Naive thymus-derived CD8-positive, alpha-beta T cell (primary cell): ENCODE measurements around the gene SLC49A3. TPM values are rescaled to one million over a fixed set of nuclear protein-coding genes. Genes with fewer than 3 reads are reported as not detected.
"Not testable (repeated sequence)": the region's sequence is repeated elsewhere in the genome, so short reads cannot be mapped to it uniquely, and the experiment has no call there.

ENCODE experiments used
- ATAC-seq, 2 donors: fragments of 150-1000 bp; cut with Tn5 transposase in 1 of 2; sonication (Bioruptor Pico), chemical (Tn5 transposase) in 1 of 2; 1 replicate in 1 of 2; 2 replicates in 1 of 2; pipeline ENCODE4 v1.10.0; 2021; ENCODE audit warnings: mild to moderate bottlenecking in 2 of 2, moderate library complexity in 2 of 2
- POLR2A ChIA-PET: fragments of 350-600 bp; sonication (Branson Sonifier 250); formaldehyde crosslinking; loops from one replicate; lab custom pipeline; 2021; ENCODE audit warnings: antibody characterized with exemption; lab: Charles Lee
- DNase-seq, 10 donors: peaks; one replicate each; pipeline versions ENCODE4 v3.0.0 to v3.0.0-alpha.2; 2020 to 2022
- H3K27ac Mint-ChIP-seq, 10 donors: one replicate each; pipeline ENCODE4 v1.8.0; 2020 to 2022; ENCODE audit warnings: mild to moderate bottlenecking in 10 of 10, mixed read lengths in 10 of 10, moderate library complexity in 4 of 10, inconsistent platforms in 1 of 10
- H3K27me3 Mint-ChIP-seq, 5 donors: one replicate each; pipeline ENCODE4 v1.8.0; 2021 to 2022; ENCODE audit warnings: mixed read lengths in 5 of 5
- H3K36me3 Mint-ChIP-seq, 3 donors: one replicate each; pipeline ENCODE4 v1.8.0; 2020 to 2022; ENCODE audit warnings: mixed read lengths in 3 of 3, mild to moderate bottlenecking in 2 of 3, inconsistent platforms in 1 of 3
- H3K4me1 Mint-ChIP-seq, 4 donors: one replicate each; pipeline ENCODE4 v1.8.0; 2021 to 2022; ENCODE audit warnings: mixed read lengths in 4 of 4
- H3K4me3 Mint-ChIP-seq, 10 donors: one replicate each; pipeline ENCODE4 v1.8.0; 2020 to 2022; ENCODE audit warnings: mild to moderate bottlenecking in 10 of 10, mixed read lengths in 10 of 10, moderate library complexity in 6 of 10, inconsistent platforms in 1 of 10
- H3K9me3 Mint-ChIP-seq, 9 donors: one replicate each; pipeline ENCODE4 v1.8.0; 2020 to 2022; ENCODE audit warnings: mixed read lengths in 9 of 9, mild to moderate bottlenecking in 3 of 9, inconsistent platforms in 1 of 9, moderate library complexity in 1 of 9
- polyA plus RNA-seq, 3 donors: library from polyadenylated mRNA; unstranded; fragments of 300-500 nt; fragmentation: Illumina TruSeq; gene quantifications; one replicate each; pipeline ENCODE4 v1.2.3, GENCODE V29; 2021
- total RNA-seq, 8 experiments: library from RNA in 2 of 8; stranded (reverse) in 2 of 8; gene quantifications; one replicate each; pipeline ENCODE4 v1.2.3 and lab custom pipeline; 2021 to 2026

SLC49A3 gene
- total and polyA plus RNA-seq, 5 experiments from 2014 or later: 0.30 to 3.7 (median 1.2) TPM; not detected in 1

DNA sequence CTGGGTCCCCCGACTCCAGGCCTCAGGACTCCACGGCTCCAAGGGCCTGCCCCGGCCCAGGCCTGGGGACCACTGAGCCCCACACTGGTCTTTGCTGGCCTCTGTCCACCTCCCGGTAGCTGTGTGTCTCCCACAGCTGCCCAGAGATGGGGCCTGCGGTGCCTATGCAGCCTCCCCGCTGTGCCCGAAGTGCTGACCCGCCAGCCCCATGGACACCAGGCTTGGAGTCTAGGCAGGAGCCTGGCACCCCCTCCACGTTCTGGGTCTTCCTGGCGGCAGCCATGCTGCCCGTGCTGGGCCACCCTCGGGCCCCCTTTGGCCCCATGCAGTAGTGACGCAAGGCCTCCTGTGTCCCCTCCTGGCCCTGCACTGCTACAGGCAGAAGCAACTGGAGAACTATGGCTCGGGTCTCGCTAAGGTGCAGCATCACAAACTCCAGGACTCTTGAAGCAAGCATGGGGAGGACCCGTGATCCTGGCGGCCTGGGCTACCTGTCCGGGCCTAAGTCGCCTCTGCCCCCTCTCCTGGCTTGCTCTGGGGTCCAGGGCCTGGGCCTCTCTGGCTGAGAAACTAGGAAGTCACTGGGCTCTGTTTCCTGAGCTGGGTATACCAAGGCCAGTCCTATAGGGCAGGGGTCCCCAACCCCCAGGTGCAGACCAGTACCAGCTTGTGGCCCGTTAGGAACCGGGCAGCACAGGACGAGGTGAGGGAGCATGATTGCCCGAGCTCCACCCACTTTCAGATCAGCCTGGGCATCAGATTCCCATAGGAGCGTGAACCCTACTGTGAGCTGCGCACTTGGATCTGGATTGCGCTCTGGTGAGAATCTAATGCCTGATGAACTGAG lies 13.7 kb downstream of the SLC49A3 start:
- ATAC-seq (no peak), DNase-seq (no peak)
- Mint-ChIP-seq H3K36me3 (peaks cover 0 to 29% (median 3%) of the 10 kb centered on the region in 3 donors), H3K4me3 (peak overlapping the region; percentile 63 to 92 (median 88)), H3K9me3 (no peaks in the 10 kb centered on the region), H3K27me3 (no peaks in the 10 kb centered on the region), H3K27ac (peak overlapping the region; percentile 25 to 94 (median 84)), H3K4me1 (peaks cover 4 to 28% (median 16%) of the 10 kb centered on the region in 4 donors)
- POLR2A ChIA-PET: interaction anchor here (0.8 to 3.2 kb wide), 4 partner anchors 11 to 335 kb away, joined by 3 to 58 read pairs (median 5); no protein-coding TSS in a partner anchor

DNA sequence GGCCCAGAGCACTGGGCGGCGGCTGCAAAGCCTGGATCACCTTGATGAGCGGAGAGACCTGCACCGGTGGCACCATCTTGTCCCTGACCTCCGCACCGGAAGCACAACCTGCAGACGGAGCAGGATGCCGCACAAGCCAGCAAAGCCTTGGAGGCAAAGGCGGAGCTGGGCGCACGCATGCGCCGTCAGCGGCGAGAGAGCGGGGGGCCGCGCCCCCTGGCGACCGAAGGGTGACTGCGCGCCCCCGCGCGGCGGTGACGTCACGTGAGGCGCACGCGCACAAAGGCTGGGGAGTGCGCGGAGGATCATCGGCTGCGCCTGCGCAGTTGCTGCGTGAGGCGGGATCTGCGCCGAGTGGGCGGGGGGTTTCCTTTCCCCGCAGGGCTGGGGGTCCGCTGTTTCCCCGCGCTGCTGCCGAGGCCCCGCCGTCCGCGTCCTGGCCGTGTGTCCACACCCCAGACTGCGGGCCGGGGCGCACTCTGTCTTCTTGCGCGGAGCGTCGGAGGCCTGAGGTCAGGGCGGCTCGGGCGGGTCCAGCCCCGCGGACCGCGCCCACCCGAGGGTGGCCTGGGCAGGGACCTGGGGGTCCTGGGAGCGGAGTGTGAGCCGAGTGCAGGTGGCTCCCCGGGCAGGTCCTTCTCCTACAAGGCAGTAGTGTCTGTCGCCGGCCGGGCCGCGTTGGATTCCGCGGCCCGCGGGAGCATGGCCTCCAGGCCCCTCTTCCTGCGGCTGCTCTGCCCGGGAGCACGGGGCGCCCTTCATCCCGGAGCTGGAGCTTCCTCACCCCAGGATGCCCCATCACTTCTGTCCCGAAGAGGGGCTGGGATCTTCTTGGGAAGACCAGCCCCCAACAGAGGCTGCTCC lies 14.5 kb downstream of the SLC49A3 start, which contains the start of the genes ATP5ME and MYL5:
ATP5ME (minus strand) TSS at position 105 of the 864 bp plus-strand sequence; CDS start at position 76, 29 bp downstream.
MYL5 (plus strand) TSS at position 371 of the 864 bp plus-strand sequence. CDS start 3,485 bp downstream, outside the sequence.
- H3K4me3 Mint-ChIP-seq: peak within 1 kb of the TSS; percentile 81 to 92 (median 89)
- peak within 1 kb of the TSS; percentile 82 to 94 (median 88) for H3K27ac Mint-ChIP-seq
- ATAC-seq (peak; percentile 93 to 95), DNase-seq (peak; percentile 96 to 99 (median 98))
- no peaks in the 10 kb centered on the region for H3K27me3 Mint-ChIP-seq
- no peaks in the 10 kb centered on the region for H3K9me3 Mint-ChIP-seq
- peaks cover 0 to 29% (median 3%) of the 10 kb centered on the region in 3 donors for H3K36me3 Mint-ChIP-seq
- POLR2A ChIA-PET: interaction anchor here (0.6 to 3.2 kb wide), 12 partner anchors 8 to 623 kb away, joined by 3 to 58 read pairs (median 3); partner anchors contain the start of gene TMEM271
- H3K4me1 Mint-ChIP-seq: peaks cover 4 to 25% (median 15%) of the 10 kb centered on the region in 4 donors

DNA sequence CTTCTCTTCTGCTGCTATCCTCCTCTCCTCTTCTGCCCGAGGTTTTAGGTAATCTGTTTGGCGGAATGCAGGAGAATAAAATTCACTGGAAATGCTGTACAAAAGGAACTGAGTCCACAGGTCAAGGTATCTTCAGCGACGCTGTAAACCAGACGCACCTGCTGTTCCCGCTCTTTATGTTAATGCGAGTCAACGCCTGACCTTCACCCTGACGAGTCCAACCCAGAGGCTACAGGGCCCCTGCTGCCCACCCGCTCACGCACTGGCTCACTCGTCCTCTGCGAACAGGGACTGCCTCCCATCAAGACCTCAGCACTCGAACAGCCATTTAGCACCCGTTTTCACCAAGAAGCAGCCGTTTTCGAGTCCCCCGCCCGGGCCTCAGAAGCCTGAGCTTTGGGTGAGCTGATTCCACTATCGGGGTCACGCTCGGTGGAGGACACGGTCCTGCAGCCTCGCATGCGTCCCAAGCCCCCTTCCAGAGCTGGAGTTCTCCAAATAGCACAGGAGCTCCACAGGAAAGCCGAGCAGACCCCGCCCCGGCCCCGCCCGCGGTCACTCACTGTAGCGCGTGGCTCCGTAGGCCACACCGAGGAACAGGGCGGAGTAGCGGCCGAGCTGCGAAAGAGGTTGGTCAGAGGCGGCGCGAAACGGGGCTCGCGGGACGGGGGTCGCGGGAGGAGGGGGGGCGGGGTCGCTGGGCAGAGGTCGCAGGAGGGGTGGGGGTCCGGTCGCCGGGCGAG lies 15.4 kb downstream of the SLC49A3 start:
- POLR2A ChIA-PET: interaction anchor here (0.6 to 3.2 kb wide), 10 partner anchors 9 to 622 kb away, joined by 3 to 58 read pairs (median 3); partner anchors contain the start of gene TMEM271
- H3K27me3 Mint-ChIP-seq: no peaks in the 10 kb centered on the region
- H3K9me3 Mint-ChIP-seq: no peaks in the 10 kb centered on the region
- peak overlapping the region; percentile 66 to 90 (median 80) for H3K4me3 Mint-ChIP-seq
- H3K36me3 Mint-ChIP-seq: peaks cover 0 to 29% (median 3%) of the 10 kb centered on the region in 3 donors
- ATAC-seq (no peak), DNase-seq (peak in 1 of 10 donors; percentile 16)
- peak overlapping the region; percentile 28 to 88 (median 80) for H3K27ac Mint-ChIP-seq
- H3K4me1 Mint-ChIP-seq: peaks cover 4 to 25% (median 15%) of the 10 kb centered on the region in 4 donors

GRCh38 chr4:671769-672168 lies 17.2 kb downstream of the SLC49A3 start:
- POLR2A ChIA-PET: no interaction called here
- H3K27ac Mint-ChIP-seq: peak overlapping the region in 2 of 10 donors; percentile 48 to 59
- H3K27me3 Mint-ChIP-seq: no peaks in the 10 kb centered on the region
- peaks cover 8 to 25% (median 15%) of the 10 kb centered on the region in 4 donors for H3K4me1 Mint-ChIP-seq
- H3K9me3 Mint-ChIP-seq: no peaks in the 10 kb centered on the region
- ATAC-seq (no peak), DNase-seq (no peak)
- H3K4me3 Mint-ChIP-seq: peak overlapping the region in 3 of 10 donors; percentile 41 to 77 (median 54)
- peaks cover 0 to 29% (median 3%) of the 10 kb centered on the region in 3 donors for H3K36me3 Mint-ChIP-seq

GRCh38 chr4:669806-670559 lies 19.0 kb downstream of the SLC49A3 start:
- H3K27me3 Mint-ChIP-seq, DNase-seq, ATAC-seq, H3K9me3 Mint-ChIP-seq, POLR2A ChIA-PET: not testable (repeated sequence)
- H3K36me3 Mint-ChIP-seq: peaks cover 0 to 29% (median 3%) of the 10 kb centered on the region in 3 donors
- peak overlapping the region in 1 of 10 donors; percentile 20 for H3K27ac Mint-ChIP-seq
- peaks cover 9 to 23% (median 13%) of the 10 kb centered on the region in 4 donors for H3K4me1 Mint-ChIP-seq
- peak overlapping the region in 1 of 10 donors; percentile 26 for H3K4me3 Mint-ChIP-seq

DNA sequence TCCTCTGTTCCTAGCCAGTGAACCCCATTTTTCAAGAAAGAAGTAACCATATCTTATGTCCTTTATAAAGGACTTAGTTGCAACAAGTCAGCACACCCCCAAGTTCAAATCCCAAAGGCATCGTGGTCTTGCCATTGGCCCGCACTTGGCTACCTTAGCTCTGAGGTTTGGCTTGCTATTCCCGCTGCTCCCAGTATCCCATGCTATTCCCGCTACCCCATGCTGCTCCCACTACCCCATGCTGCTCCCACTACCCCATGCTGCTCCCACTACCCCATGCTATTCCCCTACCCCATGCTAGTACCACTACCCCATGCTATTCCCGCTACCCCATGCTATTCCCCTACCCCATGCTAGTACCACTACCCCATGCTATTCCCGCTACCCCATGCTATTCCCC lies 20.7 kb downstream of the SLC49A3 start:
- Mint-ChIP-seq H3K4me1 (peaks cover 10 to 26% (median 12%) of the 10 kb centered on the region in 4 donors), H3K27ac (peak overlapping the region in 1 of 10 donors; percentile 6), H3K36me3 (peaks cover 0 to 26% (median 3%) of the 10 kb centered on the region in 3 donors)
- H3K4me3 Mint-ChIP-seq, POLR2A ChIA-PET, ATAC-seq, H3K27me3 Mint-ChIP-seq, H3K9me3 Mint-ChIP-seq: not testable (repeated sequence)
- DNase-seq: peak in 1 of 10 donors; percentile 37

GRCh38 chr4:667545-667925 lies 21.4 kb downstream of the SLC49A3 start:
- no peaks in the 10 kb centered on the region for H3K27me3 Mint-ChIP-seq
- ATAC-seq (no peak), DNase-seq (peak in 1 of 10 donors; percentile 28)
- H3K4me3 Mint-ChIP-seq: peak overlapping the region in 1 of 10 donors; percentile 4
- peaks cover 11 to 25% (median 12%) of the 10 kb centered on the region in 4 donors for H3K4me1 Mint-ChIP-seq
- peaks cover 0 to 21% (median 3%) of the 10 kb centered on the region in 3 donors for H3K36me3 Mint-ChIP-seq
- H3K9me3 Mint-ChIP-seq: no peaks in the 10 kb centered on the region
- POLR2A ChIA-PET: no interaction called here
- peak overlapping the region in 3 of 10 donors; percentile 37 to 91 (median 67) for H3K27ac Mint-ChIP-seq

DNA sequence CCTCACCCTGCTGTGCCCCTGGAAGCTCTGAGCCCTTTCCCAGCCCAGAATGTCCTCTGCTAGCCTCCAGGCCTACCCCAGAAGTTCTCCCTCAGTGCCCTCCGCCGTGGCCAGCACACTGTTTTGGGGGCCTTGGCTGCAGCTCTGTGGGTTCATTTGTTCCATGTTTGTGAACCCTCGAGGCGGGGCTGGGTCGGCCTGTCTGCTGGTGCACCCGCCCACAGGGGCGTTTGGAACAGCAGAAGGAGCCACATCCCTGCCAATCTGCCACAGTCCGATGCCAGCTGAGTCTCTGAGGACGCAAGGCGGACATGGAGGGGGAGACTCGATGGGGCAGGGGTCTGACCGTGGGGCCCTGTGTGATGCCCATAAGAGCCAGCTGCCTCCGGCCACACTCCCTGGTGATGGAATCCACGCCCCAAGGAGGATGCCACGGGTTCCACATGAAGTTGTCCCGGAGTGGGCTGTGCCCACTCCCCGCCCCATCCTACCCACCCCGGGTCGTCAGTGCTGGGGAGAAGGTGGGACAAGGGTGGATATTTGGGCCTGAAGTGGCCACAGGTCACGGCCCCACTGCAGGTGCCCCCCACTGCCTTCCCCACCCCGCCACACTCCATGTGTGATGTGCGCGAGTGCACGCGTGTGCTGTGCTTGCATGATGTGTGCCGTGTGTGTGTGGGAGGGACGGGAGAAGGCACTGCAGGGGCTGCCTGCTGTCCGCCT lies 22.0 kb downstream of the SLC49A3 start:
- H3K4me3 Mint-ChIP-seq: peak overlapping the region in 1 of 10 donors; percentile 20
- no peaks in the 10 kb centered on the region for H3K9me3 Mint-ChIP-seq
- peak overlapping the region in 1 of 10 donors; percentile 40 for H3K27ac Mint-ChIP-seq
- H3K4me1 Mint-ChIP-seq: peaks cover 11 to 26% (median 12%) of the 10 kb centered on the region in 4 donors
- peak in 1 of 10 donors; percentile 52 for DNase-seq
- peaks cover 0 to 16% (median 0%) of the 10 kb centered on the region in 3 donors for H3K36me3 Mint-ChIP-seq
- H3K27me3 Mint-ChIP-seq: no peaks in the 10 kb centered on the region
- no peak for ATAC-seq
- POLR2A ChIA-PET: no interaction called here

DNA sequence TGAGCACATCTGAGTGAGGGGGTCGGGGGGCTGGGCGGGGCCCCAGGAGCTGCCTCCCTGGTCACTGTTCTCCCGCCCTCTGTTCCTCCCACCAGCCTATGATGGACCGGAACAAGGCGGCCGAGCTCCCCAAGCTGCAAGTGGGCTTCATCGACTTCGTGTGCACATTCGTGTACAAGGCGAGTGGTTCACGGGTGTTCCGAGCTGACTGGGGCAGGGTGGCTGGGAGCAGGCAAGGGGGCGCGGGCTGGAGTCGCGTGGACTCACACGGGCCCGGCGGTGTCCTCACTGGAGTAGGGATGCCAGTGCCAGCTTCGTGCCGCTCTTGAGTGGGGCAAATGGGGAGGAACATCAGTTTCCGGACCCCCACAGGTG lies 22.5 kb downstream of the SLC49A3 start:
- Mint-ChIP-seq H3K4me3 (no peak overlapping the region), H3K27ac (peak overlapping the region in 1 of 10 donors; percentile 40), H3K9me3 (no peaks in the 10 kb centered on the region), H3K27me3 (no peaks in the 10 kb centered on the region), H3K36me3 (peaks cover 0 to 10% (median 0%) of the 10 kb centered on the region in 3 donors), H3K4me1 (peaks cover 11 to 30% (median 12%) of the 10 kb centered on the region in 4 donors)
- POLR2A ChIA-PET: no interaction called here
- ATAC-seq: no peak
- no peak for DNase-seq

DNA sequence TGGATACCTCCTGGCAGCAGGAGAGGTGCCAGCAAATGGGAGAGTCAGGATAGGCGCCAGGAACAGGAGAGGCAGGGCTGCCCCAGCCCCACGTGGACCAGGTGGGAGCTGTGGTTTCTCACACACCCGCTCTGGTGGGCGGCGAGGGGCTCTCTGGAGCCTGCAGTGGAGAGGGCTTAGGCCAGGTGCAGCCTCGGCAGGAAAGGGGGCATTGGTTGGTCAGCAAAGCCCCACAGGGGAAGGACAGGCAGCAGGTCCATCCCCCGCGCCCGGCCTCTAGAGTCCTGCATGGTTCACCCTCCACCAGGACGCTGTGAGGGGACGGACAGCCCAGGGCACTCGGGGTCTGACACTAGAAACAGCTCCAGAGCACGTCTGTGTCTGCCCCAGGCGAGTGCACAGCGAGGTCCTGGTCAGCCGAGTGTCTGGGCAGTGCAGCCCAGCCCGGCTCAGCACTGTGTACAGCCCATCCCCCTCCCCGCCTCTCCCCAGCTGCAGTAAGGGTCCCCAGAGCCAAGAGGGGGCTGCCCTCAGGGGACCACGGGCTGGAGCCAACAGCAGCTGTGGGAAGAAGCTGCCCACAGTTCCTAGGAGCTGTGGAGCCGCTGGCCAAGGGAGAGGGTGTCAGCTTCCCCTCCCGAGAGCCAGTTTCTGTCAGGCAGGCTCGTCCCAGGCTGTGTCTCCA lies 23.1 kb downstream of the SLC49A3 start:
- Mint-ChIP-seq H3K4me1 (peaks cover 11 to 31% (median 13%) of the 10 kb centered on the region in 4 donors), H3K9me3 (no peaks in the 10 kb centered on the region), H3K36me3 (peaks cover 0 to 7% (median 0%) of the 10 kb centered on the region in 3 donors), H3K27me3 (no peaks in the 10 kb centered on the region), H3K4me3 (peak overlapping the region in 1 of 10 donors; percentile 17), H3K27ac (peak overlapping the region in 3 of 10 donors; percentile 16 to 19 (median 18))
- DNase-seq: peak in 1 of 10 donors; percentile 52
- POLR2A ChIA-PET: no interaction called here
- ATAC-seq: no peak
